GM18508 (cell line): ENCODE measurements around the gene CENPA.
"Not testable (repeated sequence)": the region's sequence is repeated elsewhere in the genome, so short reads cannot be mapped to it uniquely, and the experiment has no call there.

Experiments used
- ATAC-seq: cut with Tn5 transposase; IDR thresholded peaks from one replicate; pipeline ENCODE4 v1.9.1; 2021; ENCODE audit warnings: moderate number of reproducible peaks; ENCODE audit not compliant: insufficient read depth, unreplicated experiment

The CENPA gene

GRCh38 chr2:26784570-26785234 is 1.2 kb upstream of the CENPA start:
- ATAC-seq = no peak

- no peak for ATAC-seq
Measured at GRCh38 chr2:26786207-26787028, 562 bp downstream of the CENPA start.

- no peak for ATAC-seq
Measured at GRCh38 chr2:26792720-26793119, 6.9 kb downstream of the CENPA start.

- ATAC-seq = no peak
Measured at GRCh38 chr2:26793518-26793917, 7.7 kb downstream of the CENPA start.

- ATAC-seq = not testable (repeated sequence)
Measured at GRCh38 chr2:26795135-26795534, 9.3 kb downstream of the CENPA start.

- ATAC-seq = no peak
Measured at GRCh38 chr2:26801328-26801727, 15.5 kb downstream of the CENPA start.

GRCh38 chr2:26801796-26802195 is 15.9 kb downstream of the CENPA start:
- no peak for ATAC-seq

- no peak for ATAC-seq
Measured at GRCh38 chr2:26805241-26805676, 19.4 kb downstream of the CENPA start.

- no peak for ATAC-seq
Measured at GRCh38 chr2:26807788-26808460, 22.1 kb downstream of the CENPA start.

- ATAC-seq = no peak
Measured at GRCh38 chr2:26809211-26809610, 23.4 kb downstream of the CENPA start.

- ATAC-seq = no peak
Measured at GRCh38 chr2:26809876-26810577, 24.2 kb downstream of the CENPA start.

- no peak for ATAC-seq
Measured at GRCh38 chr2:26811261-26811660, 25.4 kb downstream of the CENPA start.

GRCh38 chr2:26811791-26812694 is 26.2 kb downstream of the CENPA start:
- ATAC-seq = no peak

GRCh38 chr2:26812731-26813130 is 26.9 kb downstream of the CENPA start:
- no peak for ATAC-seq

- ATAC-seq = not testable (repeated sequence)
Measured at GRCh38 chr2:26814072-26814765, 28.4 kb downstream of the CENPA start.

GRCh38 chr2:26816893-26817292 is 31.0 kb downstream of the CENPA start:
- no peak for ATAC-seq

- no peak for ATAC-seq
Measured at GRCh38 chr2:26818255-26818654, 32.4 kb downstream of the CENPA start.

GRCh38 chr2:26818972-26819371 is 33.1 kb downstream of the CENPA start:
- ATAC-seq = no peak

- ATAC-seq = no peak
Measured at GRCh38 chr2:26820932-26821331, 35.1 kb downstream of the CENPA start.
